K562 (cell line): ENCODE measurements around the gene ZSWIM3. TPM values are rescaled to one million over a fixed set of nuclear protein-coding genes. Genes with fewer than 3 reads are reported as not detected.
A peak's percentile ranks its signal among the peaks of the same experiment; 100 is the strongest.

Experiments
- BCOR ChIP-seq: fragments of 450-650 bp; IDR thresholded peaks from 2 replicates; pipeline ENCODE4 v1.6.1; 2016
- ESRRA ChIP-seq: fragments of 450-650 bp; IDR thresholded peaks from 2 replicates; pipeline ENCODE4 v1.6.1; 2014; ENCODE audit warnings: low read depth, mild to moderate bottlenecking, moderate library complexity, borderline replicate concordance
- ETV5 ChIP-seq: sonication (generic); formaldehyde crosslinking; IDR thresholded peaks from 2 replicates; pipeline ENCODE4 v1.4.0; 2020; ENCODE audit warnings: low read depth, mild to moderate bottlenecking, missing genetic modification reagents
- HOXB6 ChIP-seq: fragments of 250-450 bp; sonication (Bioruptor Pico); IDR thresholded peaks from 2 replicates; pipeline ENCODE4 v1.5.1; 2022; ENCODE audit warnings: mild to moderate bottlenecking, borderline replicate concordance
- NCOA1 ChIP-seq: fragments of 450-650 bp; IDR thresholded peaks from 2 replicates; pipeline ENCODE4 v1.6.1; 2016; ENCODE audit warnings: low read depth
- NFE2 ChIP-seq: IDR thresholded peaks from 2 replicates; pipeline ENCODE4 v1.6.1; 2014; ENCODE audit warnings: antibody characterized with exemption, low read depth
- NFRKB ChIP-seq: fragments of 450-650 bp; IDR thresholded peaks from 2 replicates; pipeline ENCODE4 v1.6.1; 2016; ENCODE audit warnings: low read depth
- POLR2A ChIP-seq: fragments of 450-650 bp; conservative IDR thresholded peaks from 2 replicates; pipeline ENCODE4 v1.6.1; 2016
- PPARD ChIP-seq: fragments of 250-450 bp; sonication (Bioruptor Pico); IDR thresholded peaks from 2 replicates; pipeline ENCODE4 v1.8.0; 2022; ENCODE audit warnings: inconsistent platforms, mild to moderate bottlenecking, moderate library complexity
- RBFOX2 ChIP-seq: fragments of 200-400 bp; formaldehyde crosslinking; IDR thresholded peaks from 2 replicates; pipeline ENCODE4 v1.6.1; 2017; ENCODE audit warnings: low read depth, mild to moderate bottlenecking, low read length, moderate library complexity
- RBM22 ChIP-seq: fragments of 200-400 bp; formaldehyde crosslinking; IDR thresholded peaks from 2 replicates; pipeline ENCODE4 v1.6.1; 2018; ENCODE audit warnings: low read length, low read depth; ENCODE audit not compliant: poor library complexity, severe bottlenecking
- SP1 ChIP-seq: sonication (generic); formaldehyde crosslinking; IDR thresholded peaks from 2 replicates; pipeline ENCODE4 v1.8.1; 2022; ENCODE audit warnings: mild to moderate bottlenecking, missing genetic modification reagents
- TAF7 ChIP-seq: fragments of 450-650 bp; IDR thresholded peaks from 2 replicates; pipeline ENCODE4 v1.6.1; 2016; ENCODE audit warnings: missing genetic modification characterization, missing compliant biosample characterization
- TBP ChIP-seq: optimal IDR thresholded peaks from 2 replicates; pipeline ENCODE3; 2011; ENCODE audit warnings: low read depth, low read length, improper control_type of control experiment
- TFAM ChIP-seq: fragments of 250-450 bp; sonication (Bioruptor Pico); conservative IDR thresholded peaks from 2 replicates; pipeline ENCODE4 v1.5.0; 2021; ENCODE audit warnings: mild to moderate bottlenecking, moderate library complexity
- ZNF57 ChIP-seq: fragments of 450-650 bp; formaldehyde crosslinking; IDR thresholded peaks from 2 replicates; pipeline ENCODE4 v1.4.0; 2020; ENCODE audit warnings: mild to moderate bottlenecking, moderate library complexity
- ZNF766 ChIP-seq: fragments of 200-800 bp; sonication (Bioruptor generic); conservative IDR thresholded peaks from 2 replicates; pipeline ENCODE4 v1.6.1; 2016; ENCODE audit warnings: missing genetic modification characterization, missing compliant biosample characterization
- polyA plus RNA-seq, 8 experiments: library from polyadenylated mRNA; depleted of rRNA in 4 of 8; stranded (reverse) in 5 of 8; unstranded in 3 of 8; fragments of >200 nt; fragmentation: Nextera tagmentation in 2 of 8; fragmentation: Illumina TruSeq in 1 of 8; extraction: Ambion mirVana in 2 of 8; extraction: Trizol in 1 of 8; gene quantifications; 2 replicates each; pipeline versions ENCODE4 v1.2.1 to v1.2.3, GENCODE V29; 2011 to 2014; ENCODE audit warnings: inconsistent platforms in 1 of 8, missing spikeins in 1 of 8
- total RNA-seq, 7 experiments: library from RNA; depleted of rRNA in 6 of 7; stranded (reverse); fragments of >200 nt in 6 of 7; fragmentation: Illumina TruSeq in 2 of 7; extraction: Trizol in 2 of 7; gene quantifications; 2 replicates each; pipeline versions ENCODE4 v1.2.1 to v1.2.3, GENCODE V29; 2011 to 2021; ENCODE audit warnings: low replicate concordance in 1 of 7
- TF ChIP-seq, protein P1 (sequence below), 2 experiments: fragments of 450-650 bp in 1 of 2; sonication (generic) in 1 of 2; formaldehyde crosslinking in 1 of 2; IDR thresholded peaks; 2 replicates each; pipeline versions ENCODE4 v1.7.1 to v1.9.0; 2016 to 2022; ENCODE audit warnings: inconsistent platforms in 1 of 2, mild to moderate bottlenecking in 1 of 2, missing genetic modification reagents in 1 of 2
- TF ChIP-seq, protein P2 (sequence below): fragments of 450-650 bp; IDR thresholded peaks from 2 replicates; pipeline ENCODE4 v1.6.1; 2017; ENCODE audit warnings: mild to moderate bottlenecking, moderate library complexity

The ZSWIM3 gene
- total and polyA plus RNA-seq, 9 of the 15 experiments (the other 6 are each of a cell fraction or from before 2014, with no cell fraction given) = 1.7 to 4.3 (median 2.9) TPM

DNA sequence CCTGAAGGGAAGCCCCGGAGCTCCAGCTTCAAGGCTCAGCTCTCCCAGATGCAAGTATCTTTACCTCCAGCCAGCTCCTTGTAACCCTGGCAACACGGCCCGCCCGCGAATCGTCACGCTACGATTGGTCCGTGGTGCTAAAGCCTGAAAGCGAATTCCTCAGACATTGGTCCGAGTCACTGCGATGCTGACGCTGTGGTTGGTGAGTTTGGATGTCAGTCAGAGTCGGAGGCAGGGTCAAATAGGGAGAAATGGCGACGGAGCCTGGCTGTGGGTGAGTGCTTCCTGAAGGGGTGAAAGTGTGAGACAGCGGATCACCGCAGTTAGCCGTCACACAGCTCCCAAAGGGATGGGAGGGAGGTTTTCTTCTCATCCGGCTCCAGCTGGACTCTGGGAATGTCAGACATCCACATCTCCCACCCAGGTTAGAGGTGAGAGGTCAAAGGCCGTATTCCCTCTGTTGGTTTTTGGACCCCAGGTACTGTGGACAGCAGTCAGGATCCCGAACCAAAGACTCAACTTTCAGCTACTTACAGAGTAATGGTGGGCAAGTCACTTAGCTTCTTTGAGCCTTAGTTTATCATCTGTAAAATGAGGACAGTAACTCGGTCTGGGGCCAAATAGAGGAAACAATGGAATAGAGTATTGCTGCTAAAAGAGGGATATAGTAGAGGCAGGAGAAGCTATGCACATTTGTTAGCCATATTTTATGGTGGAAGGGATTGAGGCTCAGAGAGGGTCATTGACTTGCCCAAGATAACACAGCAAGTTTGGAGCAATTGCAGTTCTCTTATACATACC lies 23.8 kb downstream of the ZSWIM3 start, which contains the start of gene ZSWIM1 (continued):
- TF ChIP-seq SP1 (CRISPR knock-in tag) (peak; percentile 72), BCOR (peak; percentile 93), NFE2 (no peak), ETV5 (CRISPR knock-in tag) (peak; percentile 62; the same call in 1 of the 2 replicates), TFAM (CRISPR knock-in tag) (no peak), NCOA1 (0 out of 2 replicates have a peak, but pooled peaks have one; percentile 37), POLR2A (peak; percentile 97), RBFOX2 (peak; percentile 84), HOXB6 (CRISPR knock-in tag) (no peak), ZNF766 (CRISPR knock-in tag) (0 out of 2 replicates have a peak, but pooled peaks have one; percentile 41), PPARD (no peak), ESRRA (no peak; the same call in 1 of the 2 replicates), RBM22 (peak; percentile 46), TBP (peak; percentile 97), TAF7 (peak; percentile 96), ZNF57 (no peak), NFRKB (peak; percentile 91; the same call in 1 of the 2 replicates)
- TF ChIP-seq, protein P1, sequence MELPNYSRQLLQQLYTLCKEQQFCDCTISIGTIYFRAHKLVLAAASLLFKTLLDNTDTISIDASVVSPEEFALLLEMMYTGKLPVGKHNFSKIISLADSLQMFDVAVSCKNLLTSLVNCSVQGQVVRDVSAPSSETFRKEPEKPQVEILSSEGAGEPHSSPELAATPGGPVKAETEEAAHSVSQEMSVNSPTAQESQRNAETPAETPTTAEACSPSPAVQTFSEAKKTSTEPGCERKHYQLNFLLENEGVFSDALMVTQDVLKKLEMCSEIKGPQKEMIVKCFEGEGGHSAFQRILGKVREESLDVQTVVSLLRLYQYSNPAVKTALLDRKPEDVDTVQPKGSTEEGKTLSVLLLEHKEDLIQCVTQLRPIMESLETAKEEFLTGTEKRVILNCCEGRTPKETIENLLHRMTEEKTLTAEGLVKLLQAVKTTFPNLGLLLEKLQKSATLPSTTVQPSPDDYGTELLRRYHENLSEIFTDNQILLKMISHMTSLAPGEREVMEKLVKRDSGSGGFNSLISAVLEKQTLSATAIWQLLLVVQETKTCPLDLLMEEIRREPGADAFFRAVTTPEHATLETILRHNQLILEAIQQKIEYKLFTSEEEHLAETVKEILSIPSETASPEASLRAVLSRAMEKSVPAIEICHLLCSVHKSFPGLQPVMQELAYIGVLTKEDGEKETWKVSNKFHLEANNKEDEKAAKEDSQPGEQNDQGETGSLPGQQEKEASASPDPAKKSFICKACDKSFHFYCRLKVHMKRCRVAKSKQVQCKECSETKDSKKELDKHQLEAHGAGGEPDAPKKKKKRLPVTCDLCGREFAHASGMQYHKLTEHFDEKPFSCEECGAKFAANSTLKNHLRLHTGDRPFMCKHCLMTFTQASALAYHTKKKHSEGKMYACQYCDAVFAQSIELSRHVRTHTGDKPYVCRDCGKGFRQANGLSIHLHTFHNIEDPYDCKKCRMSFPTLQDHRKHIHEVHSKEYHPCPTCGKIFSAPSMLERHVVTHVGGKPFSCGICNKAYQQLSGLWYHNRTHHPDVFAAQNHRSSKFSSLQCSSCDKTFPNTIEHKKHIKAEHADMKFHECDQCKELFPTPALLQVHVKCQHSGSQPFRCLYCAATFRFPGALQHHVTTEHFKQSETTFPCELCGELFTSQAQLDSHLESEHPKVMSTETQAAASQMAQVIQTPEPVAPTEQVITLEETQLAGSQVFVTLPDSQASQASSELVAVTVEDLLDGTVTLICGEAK (IDR thresholded peaks at IDR 0.05) = peak; percentile 50; the same call in 1 of the 2 replicates
- TF ChIP-seq, protein P1 (CRISPR knock-in tag; IDR thresholded peaks at IDR 0.05) = no peak
- TF ChIP-seq, protein P2, sequence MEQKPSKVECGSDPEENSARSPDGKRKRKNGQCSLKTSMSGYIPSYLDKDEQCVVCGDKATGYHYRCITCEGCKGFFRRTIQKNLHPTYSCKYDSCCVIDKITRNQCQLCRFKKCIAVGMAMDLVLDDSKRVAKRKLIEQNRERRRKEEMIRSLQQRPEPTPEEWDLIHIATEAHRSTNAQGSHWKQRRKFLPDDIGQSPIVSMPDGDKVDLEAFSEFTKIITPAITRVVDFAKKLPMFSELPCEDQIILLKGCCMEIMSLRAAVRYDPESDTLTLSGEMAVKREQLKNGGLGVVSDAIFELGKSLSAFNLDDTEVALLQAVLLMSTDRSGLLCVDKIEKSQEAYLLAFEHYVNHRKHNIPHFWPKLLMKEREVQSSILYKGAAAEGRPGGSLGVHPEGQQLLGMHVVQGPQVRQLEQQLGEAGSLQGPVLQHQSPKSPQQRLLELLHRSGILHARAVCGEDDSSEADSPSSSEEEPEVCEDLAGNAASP = no peak
